Breast epithelium (tissue), 3 donors: ENCODE data around the gene DNHD1.

Source experiments
- POLR2A ChIP-seq: fragments of 450-650 bp; IDR thresholded peaks from one replicate; pipeline ENCODE4 v1.6.1; 2016; ENCODE audit warnings: antibody characterized with exemption, mild to moderate bottlenecking, moderate library complexity
- TF ChIP-seq, protein P1 (sequence below), 3 donors: fragments of 450-650 bp; IDR thresholded peaks; one replicate each; pipeline ENCODE4 v1.5.1; 2016 to 2017; ENCODE audit warnings: antibody characterized with exemption in 3 of 3, mild to moderate bottlenecking in 3 of 3, moderate library complexity in 3 of 3

DNA sequence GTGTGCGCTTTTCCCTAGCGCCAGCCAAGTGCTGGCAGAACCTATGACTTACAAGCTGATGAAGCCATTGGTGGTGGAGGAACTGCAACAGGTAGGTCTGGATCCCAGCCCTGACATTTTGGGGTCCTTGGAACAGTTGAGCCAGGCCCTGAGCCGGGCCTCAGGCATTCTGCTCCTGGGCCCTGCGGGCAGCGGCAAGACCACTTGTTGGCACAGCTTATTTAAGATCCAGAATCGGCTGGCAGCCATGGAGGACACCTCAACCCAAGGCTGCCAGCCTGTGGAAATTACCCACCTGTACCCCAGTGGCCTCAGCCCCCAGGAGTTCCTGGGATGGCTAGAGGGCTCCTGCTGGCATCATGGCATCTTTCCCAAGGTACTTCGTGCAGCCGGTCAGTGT lies 49.7 kb downstream of the DNHD1 start:
- no peak for TF ChIP-seq POLR2A
- TF ChIP-seq, protein P1, sequence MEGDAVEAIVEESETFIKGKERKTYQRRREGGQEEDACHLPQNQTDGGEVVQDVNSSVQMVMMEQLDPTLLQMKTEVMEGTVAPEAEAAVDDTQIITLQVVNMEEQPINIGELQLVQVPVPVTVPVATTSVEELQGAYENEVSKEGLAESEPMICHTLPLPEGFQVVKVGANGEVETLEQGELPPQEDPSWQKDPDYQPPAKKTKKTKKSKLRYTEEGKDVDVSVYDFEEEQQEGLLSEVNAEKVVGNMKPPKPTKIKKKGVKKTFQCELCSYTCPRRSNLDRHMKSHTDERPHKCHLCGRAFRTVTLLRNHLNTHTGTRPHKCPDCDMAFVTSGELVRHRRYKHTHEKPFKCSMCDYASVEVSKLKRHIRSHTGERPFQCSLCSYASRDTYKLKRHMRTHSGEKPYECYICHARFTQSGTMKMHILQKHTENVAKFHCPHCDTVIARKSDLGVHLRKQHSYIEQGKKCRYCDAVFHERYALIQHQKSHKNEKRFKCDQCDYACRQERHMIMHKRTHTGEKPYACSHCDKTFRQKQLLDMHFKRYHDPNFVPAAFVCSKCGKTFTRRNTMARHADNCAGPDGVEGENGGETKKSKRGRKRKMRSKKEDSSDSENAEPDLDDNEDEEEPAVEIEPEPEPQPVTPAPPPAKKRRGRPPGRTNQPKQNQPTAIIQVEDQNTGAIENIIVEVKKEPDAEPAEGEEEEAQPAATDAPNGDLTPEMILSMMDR (IDR thresholded peaks at IDR 0.05) = no peak
